ENCODE results near the gene TIAM2.
"Not testable (repeated sequence)": the region's sequence is repeated elsewhere in the genome, so short reads cannot be mapped to it uniquely, and the experiment has no call there.

TIAM2 gene

GRCh38 chr6:155108070-155108820 is 113.1 kb downstream of the TIAM2 start:
- ATAC-seq (peak; percentile 29), DNase-seq (ENCODE audit: low spot score in 2 of 2) (no peak)
- Mint-ChIP-seq H3K36me3 (no peaks in the 10 kb centered on the region), H3K4me1 (peaks cover 28% of the 10 kb centered on the region), H3K27ac (no peak overlapping the region), H3K4me3 (peak overlapping the region; percentile 55), H3K9me3 (no peaks in the 10 kb centered on the region)

GRCh38 chr6:155110721-155111120 is 115.6 kb downstream of the TIAM2 start:
- DNase-seq (ENCODE audit: low spot score in 2 of 2): no peak
- no peaks in the 10 kb centered on the region for H3K9me3 Mint-ChIP-seq
- H3K4me1 Mint-ChIP-seq: peaks cover 19% of the 10 kb centered on the region
- no peaks in the 10 kb centered on the region for H3K36me3 Mint-ChIP-seq
- H3K4me3 Mint-ChIP-seq: no peak overlapping the region
- peak overlapping the region; percentile 80 for H3K27ac Mint-ChIP-seq
- ATAC-seq: no peak

GRCh38 chr6:155112757-155113156 is 117.6 kb downstream of the TIAM2 start:
- Mint-ChIP-seq H3K36me3 (no peaks in the 10 kb centered on the region), H3K4me3 (no peak overlapping the region), H3K9me3 (no peaks in the 10 kb centered on the region), H3K27ac (no peak overlapping the region), H3K4me1 (peaks cover 6% of the 10 kb centered on the region)
- no peak for DNase-seq (ENCODE audit: low spot score in 2 of 2)
- no peak for ATAC-seq

- no peak for DNase-seq (ENCODE audit: low spot score in 2 of 2)
- H3K4me3 Mint-ChIP-seq: no peak overlapping the region
- no peaks in the 10 kb centered on the region for H3K36me3 Mint-ChIP-seq
- ATAC-seq: peak; percentile 71
- no peaks in the 10 kb centered on the region for H3K9me3 Mint-ChIP-seq
- no peaks in the 10 kb centered on the region for H3K4me1 Mint-ChIP-seq
- H3K27ac Mint-ChIP-seq: peak overlapping the region; percentile 10
Measured at GRCh38 chr6:155115893-155116570, 120.9 kb downstream of the TIAM2 start.

- Mint-ChIP-seq H3K9me3 (no peaks in the 10 kb centered on the region), H3K4me1 (peaks cover under 1% of the 10 kb centered on the region), H3K36me3 (no peaks in the 10 kb centered on the region), H3K4me3 (no peak overlapping the region), H3K27ac (peak overlapping the region; percentile 10)
- no peak for DNase-seq (ENCODE audit: low spot score in 2 of 2)
- no peak for ATAC-seq
Measured at GRCh38 chr6:155116571-155116910, 121.4 kb downstream of the TIAM2 start.

GRCh38 chr6:155117256-155117655 is 122.1 kb downstream of the TIAM2 start:
- ATAC-seq (no peak), DNase-seq (ENCODE audit: low spot score in 2 of 2) (no peak)
- no peaks in the 10 kb centered on the region for H3K36me3 Mint-ChIP-seq
- H3K27ac Mint-ChIP-seq: no peak overlapping the region
- H3K9me3 Mint-ChIP-seq: no peaks in the 10 kb centered on the region
- no peak overlapping the region for H3K4me3 Mint-ChIP-seq
- H3K4me1 Mint-ChIP-seq: peaks cover 5% of the 10 kb centered on the region

GRCh38 chr6:155117785-155118184 is 122.7 kb downstream of the TIAM2 start:
- ATAC-seq (no peak), DNase-seq (ENCODE audit: low spot score in 2 of 2) (no peak)
- Mint-ChIP-seq H3K9me3 (no peaks in the 10 kb centered on the region), H3K36me3 (peaks cover under 1% of the 10 kb centered on the region), H3K4me3 (no peak overlapping the region), H3K4me1 (peaks cover 5% of the 10 kb centered on the region), H3K27ac (no peak overlapping the region)

- not testable (repeated sequence) for H3K4me3 Mint-ChIP-seq; DNase-seq (ENCODE audit: low spot score in 2 of 2); H3K27ac Mint-ChIP-seq; H3K4me1 Mint-ChIP-seq; ATAC-seq; H3K9me3 Mint-ChIP-seq; H3K36me3 Mint-ChIP-seq
Measured at GRCh38 chr6:155119201-155119600, 124.1 kb downstream of the TIAM2 start.

GRCh38 chr6:155120034-155120433 is 124.9 kb downstream of the TIAM2 start:
- Mint-ChIP-seq H3K36me3 (peaks cover 6% of the 10 kb centered on the region), H3K4me1 (peaks cover 6% of the 10 kb centered on the region), H3K27ac (no peak overlapping the region), H3K4me3 (no peak overlapping the region), H3K9me3 (no peaks in the 10 kb centered on the region)
- no peak for DNase-seq (ENCODE audit: low spot score in 2 of 2)
- ATAC-seq: no peak

GRCh38 chr6:155121294-155121693 is 126.2 kb downstream of the TIAM2 start:
- Mint-ChIP-seq H3K27ac (no peak overlapping the region), H3K4me1 (peaks cover 16% of the 10 kb centered on the region), H3K4me3 (no peak overlapping the region), H3K9me3 (no peaks in the 10 kb centered on the region), H3K36me3 (peaks cover 10% of the 10 kb centered on the region)
- no peak for DNase-seq (ENCODE audit: low spot score in 2 of 2)
- ATAC-seq: no peak

- no peak for ATAC-seq
- H3K27ac Mint-ChIP-seq: no peak overlapping the region
- H3K4me1 Mint-ChIP-seq: peaks cover 20% of the 10 kb centered on the region
- no peaks in the 10 kb centered on the region for H3K9me3 Mint-ChIP-seq
- peaks cover 11% of the 10 kb centered on the region for H3K36me3 Mint-ChIP-seq
- H3K4me3 Mint-ChIP-seq: no peak overlapping the region
- no peak for DNase-seq (ENCODE audit: low spot score in 2 of 2)
Measured at GRCh38 chr6:155121699-155122098, 126.6 kb downstream of the TIAM2 start.

- peaks cover 26% of the 10 kb centered on the region for H3K4me1 Mint-ChIP-seq
- ATAC-seq (no peak), DNase-seq (ENCODE audit: low spot score in 2 of 2) (no peak)
- no peak overlapping the region for H3K4me3 Mint-ChIP-seq
- no peak overlapping the region for H3K27ac Mint-ChIP-seq
- H3K36me3 Mint-ChIP-seq: peaks cover 15% of the 10 kb centered on the region
- H3K9me3 Mint-ChIP-seq: no peaks in the 10 kb centered on the region
Measured at GRCh38 chr6:155122199-155122950, 127.3 kb downstream of the TIAM2 start.

GRCh38 chr6:155123520-155123919 is 128.4 kb downstream of the TIAM2 start:
- Mint-ChIP-seq H3K4me1 (peaks cover 26% of the 10 kb centered on the region), H3K9me3 (no peaks in the 10 kb centered on the region), H3K36me3 (peaks cover 15% of the 10 kb centered on the region), H3K27ac (no peak overlapping the region), H3K4me3 (no peak overlapping the region)
- ATAC-seq (no peak), DNase-seq (ENCODE audit: low spot score in 2 of 2) (no peak)

GRCh38 chr6:155125906-155126305 is 130.8 kb downstream of the TIAM2 start:
- Mint-ChIP-seq H3K27ac (peak overlapping the region; percentile 4), H3K9me3 (no peaks in the 10 kb centered on the region), H3K4me1 (peaks cover 38% of the 10 kb centered on the region), H3K36me3 (peaks cover 25% of the 10 kb centered on the region), H3K4me3 (peak overlapping the region; percentile 48)
- DNase-seq (ENCODE audit: low spot score in 2 of 2) (no peak), ATAC-seq (no peak)

GRCh38 chr6:155126727-155127439 is 131.8 kb downstream of the TIAM2 start:
- Mint-ChIP-seq H3K4me3 (peak overlapping the region; percentile 48), H3K27ac (peak overlapping the region; percentile 86)

More at GRCh38 chr6:155126727-155127439, 131.8 kb downstream of the TIAM2 start:
- DNase-seq (ENCODE audit: low spot score in 2 of 2) (peak; percentile 38 to 80), ATAC-seq (peak; percentile 99)
- Mint-ChIP-seq H3K9me3 (no peaks in the 10 kb centered on the region), H3K4me1 (peaks cover 34% of the 10 kb centered on the region), H3K36me3 (peaks cover 27% of the 10 kb centered on the region)
